ENCODE data around the gene CLDN14.

CLDN14 gene

GRCh38 chr21:36429947-36430546 lies 49.9 kb downstream of the CLDN14 start:
- DNase-seq: no peak

GRCh38 chr21:36428761-36429432 lies 51.0 kb downstream of the CLDN14 start:
- peak; percentile 1 for DNase-seq

DNA sequence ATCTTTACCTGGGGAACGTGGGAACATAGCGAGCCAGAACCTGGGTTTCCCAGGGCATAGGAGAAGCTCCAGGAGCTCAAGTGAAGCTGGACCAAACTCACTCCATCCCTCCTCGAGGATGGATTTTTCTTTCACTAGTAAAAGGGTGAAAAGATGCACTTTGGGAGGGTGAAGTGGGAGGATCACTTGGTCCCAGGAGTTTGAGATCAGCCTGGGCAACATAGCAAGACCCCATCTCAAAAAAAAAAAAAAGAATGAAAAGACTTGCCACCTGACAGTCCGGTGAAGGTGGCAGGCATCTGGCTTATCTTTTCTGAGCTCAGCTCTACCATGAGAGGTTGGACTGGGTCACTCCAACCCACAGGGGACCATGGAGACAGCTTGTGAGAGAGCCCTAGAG lies 52.4 kb downstream of the CLDN14 start:
- no peak for DNase-seq

DNA sequence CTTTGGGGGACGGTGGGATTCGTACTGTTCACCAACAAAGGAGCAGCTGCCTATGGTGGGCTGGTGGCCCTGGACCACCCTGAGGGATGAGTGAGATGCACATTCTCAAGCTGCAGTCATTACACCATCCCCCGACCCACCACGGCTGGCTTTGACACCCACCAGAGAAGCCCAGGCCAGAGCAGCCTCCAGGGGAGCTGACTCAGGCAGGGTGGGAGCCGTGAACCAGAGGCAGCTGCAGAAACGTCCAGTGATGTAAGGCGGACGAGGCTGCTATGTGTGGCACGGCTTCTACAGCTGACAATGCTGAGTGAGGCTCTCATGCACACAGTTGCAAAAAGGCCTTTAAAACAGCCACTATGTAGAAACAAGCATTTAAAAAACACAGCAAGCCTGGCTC lies 54.6 kb downstream of the CLDN14 start:
- no peak for DNase-seq

DNA sequence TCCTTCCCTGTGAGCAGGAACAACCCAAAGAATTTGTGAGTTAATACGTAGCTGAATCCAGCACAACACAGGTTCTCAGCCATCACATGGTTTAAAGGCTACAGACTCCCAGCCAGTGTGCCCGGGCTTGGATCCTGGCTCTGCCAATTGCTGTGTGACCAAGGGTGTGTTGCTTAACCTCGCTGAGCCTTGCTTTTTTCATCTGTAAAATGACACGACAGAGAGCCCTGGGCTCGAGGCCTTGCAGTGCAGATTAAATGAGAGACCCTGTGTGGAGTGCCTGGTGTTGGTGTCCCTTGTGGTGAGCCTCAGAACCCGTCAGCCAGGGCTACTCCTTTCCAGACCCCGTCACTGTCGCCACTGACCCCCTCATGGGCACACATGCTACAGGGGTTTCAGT lies 55.3 kb downstream of the CLDN14 start:
- DNase-seq: no peak

DNA sequence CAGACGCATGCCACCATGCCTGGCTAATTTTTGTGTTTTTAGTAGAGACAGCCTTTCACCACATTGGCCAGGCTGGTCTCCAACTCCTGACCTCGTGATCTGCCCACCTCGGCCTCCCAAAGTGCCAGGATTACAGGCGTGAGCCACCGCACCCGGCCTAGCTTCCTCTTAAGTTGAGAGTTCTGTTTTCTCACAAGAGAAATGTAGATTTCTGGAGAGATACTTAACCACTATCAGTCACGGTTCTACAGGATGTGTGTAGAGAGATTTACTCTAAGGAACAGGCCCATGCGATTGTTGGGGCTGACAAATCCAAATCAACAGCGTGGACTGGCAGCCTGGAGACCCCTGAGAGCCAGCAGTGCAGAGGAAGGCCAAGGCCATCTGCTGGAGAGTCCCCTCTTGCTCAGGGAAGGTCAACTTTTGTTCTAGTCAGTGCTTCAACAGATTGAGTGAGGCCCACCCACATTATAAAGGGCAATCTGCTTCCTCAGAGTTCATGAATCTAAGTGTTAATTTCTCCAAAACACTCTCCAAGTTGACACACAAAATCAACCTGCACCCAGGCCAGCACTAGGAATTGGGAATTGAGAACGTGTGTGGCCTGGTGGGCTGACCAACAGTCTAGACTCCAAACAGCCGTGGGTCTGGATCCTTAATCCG lies 56.0 kb downstream of the CLDN14 start:
- no peak for DNase-seq

- peak; percentile 14 for DNase-seq
Observed at GRCh38 chr21:36422279-36423098, 57.4 kb downstream of the CLDN14 start.

- no peak for DNase-seq
Observed at GRCh38 chr21:36420571-36421339, 59.2 kb downstream of the CLDN14 start.

DNA sequence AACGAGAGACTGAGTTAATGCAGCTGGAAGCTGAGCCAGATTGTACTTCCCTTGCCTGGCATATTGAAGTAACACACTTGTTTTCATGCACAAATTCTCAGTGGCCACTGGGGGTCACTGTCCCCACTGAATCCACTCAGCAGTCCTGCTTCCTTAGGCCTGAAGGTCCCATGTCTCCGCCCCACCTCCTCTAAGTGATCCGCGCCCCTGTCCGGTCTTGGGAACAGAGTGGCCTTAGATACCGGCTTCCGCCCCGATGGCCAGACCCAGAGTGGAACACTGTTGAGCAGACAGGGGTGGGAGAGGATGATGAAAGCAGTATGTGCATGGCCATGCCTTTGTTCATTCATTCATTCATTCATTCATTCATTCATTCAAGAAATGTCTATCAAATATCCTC lies 59.9 kb downstream of the CLDN14 start:
- DNase-seq: peak; percentile 9

- DNase-seq: no peak
Observed at GRCh38 chr21:36419241-36419640, 60.7 kb downstream of the CLDN14 start.

DNA sequence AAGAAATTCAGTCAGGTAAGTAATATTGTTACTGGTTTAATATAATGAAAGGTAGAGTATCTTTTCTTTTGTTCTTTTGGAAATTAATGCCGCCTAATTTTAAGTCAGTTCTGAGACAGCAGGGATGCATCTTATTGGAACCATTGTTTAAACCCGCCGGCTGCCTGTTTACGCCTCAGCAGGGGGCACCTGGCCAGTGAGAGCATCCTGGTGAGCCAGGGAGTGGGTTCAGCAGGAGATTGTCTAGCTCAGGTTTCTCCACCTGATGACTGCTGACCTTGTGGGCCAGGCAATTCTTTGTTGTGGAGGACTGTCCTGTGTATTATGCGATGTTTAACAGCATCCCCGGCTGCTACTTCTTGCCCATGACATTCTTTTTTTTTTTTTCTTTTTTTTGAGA lies 64.5 kb downstream of the CLDN14 start:
- no peak for DNase-seq

DNA sequence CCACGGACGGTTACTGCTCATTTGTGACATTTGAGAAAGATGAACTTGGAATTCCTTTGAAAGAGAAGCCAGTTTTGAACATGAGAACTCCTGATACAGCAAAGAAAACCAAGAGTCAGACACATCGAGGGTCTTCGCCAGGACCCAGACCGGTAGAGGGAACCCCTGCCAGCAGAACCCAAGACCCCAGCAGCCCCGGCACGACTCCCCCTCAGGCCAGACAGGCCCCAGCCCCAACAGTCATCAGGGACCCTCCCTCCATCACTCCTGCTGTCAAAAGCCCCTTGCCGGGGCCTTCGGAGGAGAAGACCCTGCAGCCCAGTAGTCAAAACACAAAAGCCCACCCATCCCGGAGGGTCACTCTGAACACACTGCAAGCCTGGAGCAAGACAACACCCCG lies 67.0 kb downstream of the CLDN14 start:
- no peak for DNase-seq

- no peak for DNase-seq
Observed at GRCh38 chr21:36411301-36411700, 68.6 kb downstream of the CLDN14 start.

Data from NCI-H1105 treated with DMSO at 0.1 percent for 48 hours (cell line).